Measurements from ENCODE around the gene PTBP3. TPM values are rescaled to one million over a fixed set of nuclear protein-coding genes. Genes with fewer than 3 reads are reported as not detected.

Gene PTBP3
- total RNA-seq, 4 donors from 2014 or later, result 52.1 to 126 (median 71.0) TPM

GRCh38 chr9:112325127-112325526 is 8.3 kb downstream of the PTBP3 start:
- no peak for DNase-seq
- H3K27me3 ChIP-seq, result no peaks in the 10 kb centered on the region
- no peak overlapping the region for H3K4me3 ChIP-seq
- H3K36me3 ChIP-seq, result no peaks in the 10 kb centered on the region
- TF ChIP-seq CTCF (IDR thresholded peaks at IDR 0.05) (no peak), POLR2A (IDR thresholded peaks at IDR 0.05) (no peak)
- peaks cover 0 to 22% (median under 1%) of the 10 kb centered on the region in 4 donors for H3K4me1 ChIP-seq
- no peaks in the 10 kb centered on the region for H3K9me3 ChIP-seq
- H3K27ac ChIP-seq, result no peak overlapping the region

- Histone ChIP-seq H3K9me3 (no peaks in the 10 kb centered on the region), H3K4me1 (peaks cover 0 to 14% (median 0%) of the 10 kb centered on the region in 4 donors), H3K36me3 (no peaks in the 10 kb centered on the region), H3K27ac (no peak overlapping the region), H3K27me3 (no peaks in the 10 kb centered on the region), H3K4me3 (no peak overlapping the region)
- no peak for DNase-seq
- TF ChIP-seq POLR2A (IDR thresholded peaks at IDR 0.05) (no peak), CTCF (IDR thresholded peaks at IDR 0.05) (no peak)
Measured at GRCh38 chr9:112323378-112323854, 10.0 kb downstream of the PTBP3 start.

GRCh38 chr9:112322701-112323377 is 10.6 kb downstream of the PTBP3 start:
- H3K4me1 ChIP-seq, result peaks cover 0 to 10% (median 0%) of the 10 kb centered on the region in 4 donors

GRCh38 chr9:112316258-112316943 is 17.0 kb downstream of the PTBP3 start:
- TF ChIP-seq CTCF (IDR thresholded peaks at IDR 0.05) (no peak), POLR2A (IDR thresholded peaks at IDR 0.05) (no peak)
- no peak overlapping the region for H3K4me3 ChIP-seq

More at GRCh38 chr9:112322701-112323377, 10.6 kb downstream of the PTBP3 start:
- Histone ChIP-seq H3K9me3 (no peaks in the 10 kb centered on the region), H3K4me3 (no peak overlapping the region), H3K36me3 (no peaks in the 10 kb centered on the region), H3K27me3 (no peaks in the 10 kb centered on the region), H3K27ac (no peak overlapping the region)
- no peak for TF ChIP-seq POLR2A (IDR thresholded peaks at IDR 0.05)
- no peak for TF ChIP-seq CTCF (IDR thresholded peaks at IDR 0.05)
- no peak for DNase-seq

GRCh38 chr9:112315331-112316257 is 17.8 kb downstream of the PTBP3 start:
- Histone ChIP-seq H3K4me3 (no peak overlapping the region), H3K27ac (no peak overlapping the region), H3K9me3 (no peaks in the 10 kb centered on the region), H3K4me1 (peaks cover 0 to 14% (median 2%) of the 10 kb centered on the region in 4 donors), H3K27me3 (no peaks in the 10 kb centered on the region), H3K36me3 (no peaks in the 10 kb centered on the region)
- TF ChIP-seq CTCF (IDR thresholded peaks at IDR 0.05) (no peak), POLR2A (IDR thresholded peaks at IDR 0.05) (no peak)
- no peak for DNase-seq

More at GRCh38 chr9:112316258-112316943, 17.0 kb downstream of the PTBP3 start:
- Histone ChIP-seq H3K27ac (no peak overlapping the region), H3K27me3 (no peaks in the 10 kb centered on the region), H3K4me1 (peaks cover 0 to 6% (median 2%) of the 10 kb centered on the region in 4 donors), H3K9me3 (no peaks in the 10 kb centered on the region), H3K36me3 (no peaks in the 10 kb centered on the region)
- DNase-seq, result no peak
